IPS-18a (cell line): ENCODE measurements around the gene MIPEP.

Source experiments
- H3K27ac ChIP-seq: one replicate; pipeline ENCODE4 v1.5.1; 2013; ENCODE audit warnings: low read length
- H3K27me3 ChIP-seq: one replicate; pipeline ENCODE4 v1.6.1; 2013; ENCODE audit warnings: mild to moderate bottlenecking, low read length; ENCODE audit not compliant: control insufficient read depth, insufficient read depth
- H3K36me3 ChIP-seq: one replicate; pipeline ENCODE4 v1.6.1; 2013; ENCODE audit warnings: low read depth, low read length; ENCODE audit not compliant: control insufficient read depth
- H3K4me1 ChIP-seq: one replicate; pipeline ENCODE4 v1.6.1; 2013; ENCODE audit warnings: low read depth, low read length; ENCODE audit not compliant: control insufficient read depth
- H3K4me3 ChIP-seq: one replicate; pipeline ENCODE4 v1.5.1; 2013; ENCODE audit warnings: low read length
- H3K9ac ChIP-seq: one replicate; pipeline ENCODE4 v1.6.1; 2013; ENCODE audit warnings: mild to moderate bottlenecking, low read length, moderate library complexity
- H3K9me3 ChIP-seq: one replicate; pipeline ENCODE4 v1.6.1; 2013; ENCODE audit warnings: low read depth, low read length; ENCODE audit not compliant: control insufficient read depth

The MIPEP gene

GRCh38 chr13:23822252-23822824 is 66.9 kb downstream of the MIPEP start:
- Histone ChIP-seq H3K4me1 (no peaks in the 10 kb centered on the region), H3K9me3 (no peaks in the 10 kb centered on the region), H3K4me3 (no peak overlapping the region), H3K27me3 (no peaks in the 10 kb centered on the region), H3K36me3 (no peaks in the 10 kb centered on the region), H3K9ac (no peak overlapping the region), H3K27ac (no peak overlapping the region)

DNA sequence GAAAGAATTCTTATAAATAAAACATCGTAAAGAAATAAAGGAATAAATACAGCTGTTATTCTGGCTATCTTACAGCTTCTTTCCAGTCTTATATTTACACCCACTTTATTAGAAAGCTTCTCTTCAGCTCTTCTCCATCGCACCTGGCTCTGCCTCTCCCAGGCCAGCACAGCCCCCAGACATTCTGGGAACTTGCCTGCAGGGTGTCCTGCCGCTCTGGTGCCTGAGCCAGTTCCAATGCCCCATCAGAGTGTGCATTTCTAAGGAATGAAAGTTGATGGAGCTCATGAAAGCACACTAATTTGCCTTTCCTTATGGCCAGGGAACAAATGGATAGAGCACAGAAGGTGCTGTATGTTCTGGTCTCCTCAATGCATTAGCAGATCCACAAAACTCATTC is 68.7 kb downstream of the MIPEP start:
- Histone ChIP-seq H3K9me3 (no peaks in the 10 kb centered on the region), H3K36me3 (no peaks in the 10 kb centered on the region), H3K27me3 (no peaks in the 10 kb centered on the region), H3K4me3 (no peak overlapping the region), H3K9ac (no peak overlapping the region), H3K27ac (no peak overlapping the region), H3K4me1 (no peaks in the 10 kb centered on the region)

DNA sequence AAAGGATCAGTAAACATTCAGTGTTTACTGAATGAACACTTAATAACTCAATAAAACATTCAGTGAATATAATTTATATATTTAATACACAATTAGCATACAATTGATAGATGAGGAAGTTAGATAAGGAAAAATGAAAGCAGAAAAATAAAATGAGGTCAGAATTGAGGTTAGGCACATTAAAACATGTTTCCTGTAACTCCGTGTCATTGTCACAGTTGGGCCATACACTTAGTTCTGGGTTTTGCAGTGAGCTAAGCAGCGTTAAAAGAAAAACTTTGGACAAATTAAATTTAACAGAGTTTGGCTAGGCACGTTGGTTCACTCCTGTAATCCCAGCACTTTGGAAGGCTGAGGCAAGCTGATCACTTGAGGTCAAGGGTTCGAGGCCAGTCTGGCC is 71.4 kb downstream of the MIPEP start:
- no peak overlapping the region for H3K4me3 ChIP-seq
- H3K9me3 ChIP-seq: no peaks in the 10 kb centered on the region
- no peaks in the 10 kb centered on the region for H3K27me3 ChIP-seq
- no peaks in the 10 kb centered on the region for H3K36me3 ChIP-seq
- H3K9ac ChIP-seq: no peak overlapping the region
- no peak overlapping the region for H3K27ac ChIP-seq
- H3K4me1 ChIP-seq: no peaks in the 10 kb centered on the region

DNA sequence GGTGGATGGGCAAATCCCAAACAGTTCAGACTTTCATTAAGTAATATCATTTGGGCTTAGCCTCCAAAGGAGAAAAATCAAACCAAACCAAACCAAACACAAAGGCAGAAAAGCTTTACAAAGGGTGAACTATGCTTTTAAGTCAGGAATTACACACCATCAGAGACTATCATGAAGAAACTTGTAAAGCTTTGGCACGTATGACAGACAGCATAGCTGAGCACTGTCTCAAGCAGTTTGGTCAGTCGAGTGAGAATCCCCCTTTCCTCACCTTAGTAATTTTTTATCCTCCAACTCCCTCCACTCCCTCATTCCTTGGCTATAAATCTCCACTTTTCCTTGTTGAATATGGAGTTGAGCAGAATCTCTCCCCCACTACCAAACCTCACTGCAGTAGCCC is 72.1 kb downstream of the MIPEP start:
- H3K4me3 ChIP-seq: no peak overlapping the region
- H3K4me1 ChIP-seq: no peaks in the 10 kb centered on the region
- no peaks in the 10 kb centered on the region for H3K9me3 ChIP-seq
- no peak overlapping the region for H3K9ac ChIP-seq
- H3K27me3 ChIP-seq: no peaks in the 10 kb centered on the region
- no peaks in the 10 kb centered on the region for H3K36me3 ChIP-seq
- no peak overlapping the region for H3K27ac ChIP-seq

DNA sequence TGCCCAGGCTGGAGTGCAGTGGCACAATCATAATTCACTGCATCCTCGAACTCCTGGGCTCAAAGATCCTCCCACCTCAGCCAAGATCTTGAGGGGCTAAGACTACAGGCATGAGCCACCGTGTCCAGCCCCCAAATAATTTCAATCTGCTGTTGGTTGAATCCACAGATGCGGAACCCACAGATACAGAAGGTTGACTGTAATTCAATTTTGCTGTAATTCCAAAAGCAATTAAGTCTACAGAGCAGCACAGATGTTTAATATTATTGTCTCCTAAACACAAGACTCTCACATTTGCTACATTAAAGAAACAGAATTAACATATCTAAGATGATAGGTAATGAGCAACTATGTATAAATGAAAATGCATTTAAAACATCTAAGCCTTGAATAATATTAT is 75.6 kb downstream of the MIPEP start:
- Histone ChIP-seq H3K4me1 (peaks cover 3% of the 10 kb centered on the region), H3K27me3 (no peaks in the 10 kb centered on the region), H3K27ac (no peak overlapping the region), H3K4me3 (no peak overlapping the region), H3K36me3 (no peaks in the 10 kb centered on the region), H3K9me3 (no peaks in the 10 kb centered on the region), H3K9ac (no peak overlapping the region)

DNA sequence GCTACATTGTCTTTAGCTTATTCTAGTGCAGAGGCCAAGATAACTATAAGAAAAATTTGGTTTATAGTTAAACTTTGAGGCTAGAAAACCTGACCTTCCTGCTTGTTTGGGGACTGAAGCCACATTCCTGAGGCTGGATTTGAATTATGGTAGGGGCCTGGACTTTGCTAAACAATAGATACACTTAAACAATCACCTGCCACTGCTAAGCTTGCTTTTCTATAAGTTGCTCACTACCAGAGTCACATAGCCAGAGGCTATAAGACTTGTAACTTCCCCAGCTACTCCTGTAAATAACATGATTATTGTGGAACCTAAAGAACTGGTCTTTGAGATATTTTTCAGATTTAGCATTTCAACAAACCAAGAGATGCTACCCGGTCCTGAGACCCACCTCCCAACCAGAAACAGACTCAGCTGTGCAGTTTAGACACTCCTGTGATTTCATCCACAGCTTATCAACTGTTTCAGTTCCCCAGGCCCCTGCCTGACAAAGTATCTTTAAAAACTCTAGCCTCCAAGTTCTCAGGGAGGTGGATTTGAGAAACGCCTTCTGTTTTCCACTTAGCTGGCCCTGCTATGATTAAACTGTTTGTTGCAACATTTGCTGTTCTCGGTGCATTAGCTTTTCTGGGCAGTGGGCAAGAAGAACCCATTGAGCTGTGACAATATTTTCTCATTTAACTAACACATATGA is 77.7 kb downstream of the MIPEP start:
- Histone ChIP-seq H3K27me3 (no peaks in the 10 kb centered on the region), H3K27ac (no peak overlapping the region), H3K36me3 (no peaks in the 10 kb centered on the region), H3K9ac (no peak overlapping the region), H3K4me1 (peaks cover 6% of the 10 kb centered on the region), H3K4me3 (no peak overlapping the region), H3K9me3 (no peaks in the 10 kb centered on the region)

GRCh38 chr13:23810685-23811240 is 78.4 kb downstream of the MIPEP start:
- no peaks in the 10 kb centered on the region for H3K9me3 ChIP-seq
- no peak overlapping the region for H3K4me3 ChIP-seq
- no peak overlapping the region for H3K9ac ChIP-seq
- no peaks in the 10 kb centered on the region for H3K36me3 ChIP-seq
- no peaks in the 10 kb centered on the region for H3K27me3 ChIP-seq
- H3K4me1 ChIP-seq: peaks cover 6% of the 10 kb centered on the region
- H3K27ac ChIP-seq: no peak overlapping the region

DNA sequence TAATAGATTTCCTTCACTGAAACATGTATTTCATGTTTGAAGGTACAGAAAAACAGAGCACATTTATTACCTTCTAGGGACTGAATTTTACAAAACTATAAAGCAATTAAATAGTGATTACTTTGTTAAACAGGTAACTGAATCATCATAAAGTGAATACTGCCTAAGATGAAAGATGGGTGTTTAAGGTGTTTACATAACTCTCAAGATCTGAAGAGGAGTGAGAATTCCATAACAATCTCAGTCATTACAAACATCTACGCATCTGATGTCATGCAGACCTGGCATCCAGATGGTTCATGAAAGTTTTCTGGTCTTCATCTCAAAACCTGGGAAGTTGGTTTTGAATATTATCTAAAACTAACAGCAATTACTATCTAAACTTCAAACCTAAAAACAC is 80.4 kb downstream of the MIPEP start:
- Histone ChIP-seq H3K4me3 (no peak overlapping the region), H3K9me3 (no peaks in the 10 kb centered on the region), H3K36me3 (no peaks in the 10 kb centered on the region), H3K4me1 (peaks cover 6% of the 10 kb centered on the region), H3K27ac (no peak overlapping the region), H3K27me3 (no peaks in the 10 kb centered on the region), H3K9ac (no peak overlapping the region)

DNA sequence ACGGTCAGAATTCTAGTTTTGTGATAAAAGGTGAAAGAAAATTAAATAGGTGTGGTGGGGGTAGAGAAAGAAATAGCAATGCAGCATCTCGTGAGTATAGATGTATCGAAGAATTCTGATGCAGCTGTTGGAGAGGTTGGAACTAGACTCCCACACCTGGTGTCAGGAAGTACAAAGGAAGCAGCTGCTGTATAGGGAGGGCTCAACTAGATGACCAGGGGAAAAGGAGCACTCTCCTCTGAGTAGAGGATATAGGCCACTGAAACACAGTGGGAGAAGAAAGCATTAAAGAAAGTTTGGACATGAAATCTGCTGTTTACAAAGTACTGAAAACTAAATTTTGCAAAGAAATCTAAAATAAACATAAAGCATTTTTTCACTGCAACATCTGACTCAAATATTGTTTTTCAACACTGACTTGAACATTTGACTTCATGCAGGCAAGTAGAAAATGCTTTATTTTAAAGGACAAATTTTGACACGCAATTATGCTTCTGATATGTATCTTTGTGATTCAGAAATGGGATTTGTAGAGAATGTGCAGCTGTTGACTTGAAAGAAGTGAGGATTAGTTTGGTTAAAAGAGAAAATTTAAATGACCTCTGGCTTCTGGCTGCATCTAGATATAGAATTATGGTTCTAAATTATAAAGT is 82.2 kb downstream of the MIPEP start:
- no peaks in the 10 kb centered on the region for H3K9me3 ChIP-seq
- no peak overlapping the region for H3K9ac ChIP-seq
- H3K27me3 ChIP-seq: no peaks in the 10 kb centered on the region
- no peak overlapping the region for H3K27ac ChIP-seq
- H3K4me1 ChIP-seq: peaks cover 6% of the 10 kb centered on the region
- no peak overlapping the region for H3K4me3 ChIP-seq
- no peaks in the 10 kb centered on the region for H3K36me3 ChIP-seq

GRCh38 chr13:23805821-23806220 is 83.4 kb downstream of the MIPEP start:
- no peaks in the 10 kb centered on the region for H3K9me3 ChIP-seq
- H3K4me3 ChIP-seq: no peak overlapping the region
- no peak overlapping the region for H3K27ac ChIP-seq
- no peaks in the 10 kb centered on the region for H3K36me3 ChIP-seq
- H3K9ac ChIP-seq: no peak overlapping the region
- H3K4me1 ChIP-seq: peaks cover 6% of the 10 kb centered on the region
- no peaks in the 10 kb centered on the region for H3K27me3 ChIP-seq

DNA sequence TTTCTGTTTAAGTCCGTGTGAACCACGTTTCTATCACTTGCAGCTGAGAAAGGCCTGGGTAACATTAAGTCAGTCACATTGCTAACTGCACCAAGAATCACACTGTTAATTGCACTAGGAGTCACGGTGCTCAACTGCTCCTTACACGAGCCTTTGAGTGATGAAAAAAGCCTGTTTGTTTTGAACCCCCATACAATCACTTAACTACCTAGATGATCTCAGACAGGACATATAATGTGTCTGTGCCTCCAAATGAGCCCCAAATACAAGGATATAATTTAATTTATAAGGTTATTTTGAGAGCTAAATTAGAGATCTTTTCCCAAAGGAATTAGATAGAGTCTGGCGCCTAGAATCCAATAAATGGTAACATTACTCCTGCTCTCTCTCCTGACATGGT is 84.1 kb downstream of the MIPEP start:
- H3K36me3 ChIP-seq: no peaks in the 10 kb centered on the region
- no peaks in the 10 kb centered on the region for H3K9me3 ChIP-seq
- H3K9ac ChIP-seq: no peak overlapping the region
- H3K4me3 ChIP-seq: no peak overlapping the region
- H3K27me3 ChIP-seq: no peaks in the 10 kb centered on the region
- H3K27ac ChIP-seq: no peak overlapping the region
- peaks cover 6% of the 10 kb centered on the region for H3K4me1 ChIP-seq
